Measurements from ENCODE around the gene TARBP2.

Gene TARBP2

GRCh38 chr12:53500142-53500775, 824 bp upstream of the TARBP2 start (continued):
- TF ChIP-seq ZNF354C (tag by site-specific recombination; IDR thresholded peaks at IDR 0.05; ENCODE audit: borderline replicate concordance, low read depth) (no peak), ZNF791 (tag by site-specific recombination; IDR thresholded peaks at IDR 0.05) (no peak), SP2 (tag by site-specific recombination; IDR thresholded peaks at IDR 0.05) (no peak), KLF9 (tag by site-specific recombination; IDR thresholded peaks at IDR 0.05; ENCODE audit: low read depth) (0 out of 2 replicates have a peak, but pooled peaks have one; percentile 3), ZBTB7A (tag by site-specific recombination; IDR thresholded peaks at IDR 0.05; ENCODE audit: low read depth) (peak; percentile 51; the same call in 1 of the 2 replicates), SCRT2 (tag by site-specific recombination; IDR thresholded peaks at IDR 0.05) (0 out of 2 replicates have a peak, but pooled peaks have one; percentile 14), ZNF768 (tag by site-specific recombination; IDR thresholded peaks at IDR 0.05) (no peak), ZNF10 (tag by site-specific recombination; IDR thresholded peaks at IDR 0.05) (peak; percentile 94), ZNF394 (tag by site-specific recombination; IDR thresholded peaks at IDR 0.05; ENCODE audit: borderline replicate concordance) (no peak)

- Histone ChIP-seq H3K4me3 (ENCODE audit: low read depth, low read length) (peak overlapping the region; percentile 67), H3K27ac (ENCODE audit: extremely low read depth, low read depth, low read length) (peak overlapping the region; percentile 94), H3K4me1 (ENCODE audit: control insufficient read depth, insufficient read depth, low read length) (peaks cover 11% of the 10 kb centered on the region), H3K9me3 (ENCODE audit: control insufficient read depth, insufficient read depth, low read depth, low read length) (no peaks in the 10 kb centered on the region), H3K36me3 (ENCODE audit: control insufficient read depth in 2 of 2, insufficient read depth in 1 of 2, low read length in 2 of 2) (peaks cover 0 to 39% of the 10 kb centered on the region in 2 experiments; a peak in 1 of 3 replicates)
- POLR2A ChIA-PET, result interaction anchor here (0.6 to 4.6 kb wide), 30 partner anchors 8 to 422 kb away, joined by 3 to 39 read pairs (median 5); partner anchors contain the start of genes AAAS, ATP5MC2, CSAD and PFDN5
- CTCF ChIA-PET, result interaction anchor here (0.5 to 1.8 kb wide), 4 partner anchors 150 to 1437 kb away, joined by 3 to 11 read pairs (median 5); no protein-coding TSS in a partner anchor
- TF ChIP-seq ZSCAN23 (tag by site-specific recombination; IDR thresholded peaks at IDR 0.05), result no peak
- no peak for TF ChIP-seq ZNF76 (tag by site-specific recombination; IDR thresholded peaks at IDR 0.05; ENCODE audit: borderline replicate concordance, low read depth)
- TF ChIP-seq, protein P1, sequence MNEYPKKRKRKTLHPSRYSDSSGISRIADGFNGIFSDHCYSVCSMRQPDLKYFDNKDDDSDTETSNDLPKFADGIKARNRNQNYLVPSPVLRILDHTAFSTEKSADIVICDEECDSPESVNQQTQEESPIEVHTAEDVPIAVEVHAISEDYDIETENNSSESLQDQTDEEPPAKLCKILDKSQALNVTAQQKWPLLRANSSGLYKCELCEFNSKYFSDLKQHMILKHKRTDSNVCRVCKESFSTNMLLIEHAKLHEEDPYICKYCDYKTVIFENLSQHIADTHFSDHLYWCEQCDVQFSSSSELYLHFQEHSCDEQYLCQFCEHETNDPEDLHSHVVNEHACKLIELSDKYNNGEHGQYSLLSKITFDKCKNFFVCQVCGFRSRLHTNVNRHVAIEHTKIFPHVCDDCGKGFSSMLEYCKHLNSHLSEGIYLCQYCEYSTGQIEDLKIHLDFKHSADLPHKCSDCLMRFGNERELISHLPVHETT (tag by site-specific recombination; IDR thresholded peaks at IDR 0.05), result no peak
- no peak for TF ChIP-seq ZFP69B (tag by site-specific recombination; IDR thresholded peaks at IDR 0.05)
- no peak; the same call in 1 of the 2 replicates for TF ChIP-seq ZFP37 (tag by site-specific recombination; IDR thresholded peaks at IDR 0.05)
- TF ChIP-seq, protein P2, sequence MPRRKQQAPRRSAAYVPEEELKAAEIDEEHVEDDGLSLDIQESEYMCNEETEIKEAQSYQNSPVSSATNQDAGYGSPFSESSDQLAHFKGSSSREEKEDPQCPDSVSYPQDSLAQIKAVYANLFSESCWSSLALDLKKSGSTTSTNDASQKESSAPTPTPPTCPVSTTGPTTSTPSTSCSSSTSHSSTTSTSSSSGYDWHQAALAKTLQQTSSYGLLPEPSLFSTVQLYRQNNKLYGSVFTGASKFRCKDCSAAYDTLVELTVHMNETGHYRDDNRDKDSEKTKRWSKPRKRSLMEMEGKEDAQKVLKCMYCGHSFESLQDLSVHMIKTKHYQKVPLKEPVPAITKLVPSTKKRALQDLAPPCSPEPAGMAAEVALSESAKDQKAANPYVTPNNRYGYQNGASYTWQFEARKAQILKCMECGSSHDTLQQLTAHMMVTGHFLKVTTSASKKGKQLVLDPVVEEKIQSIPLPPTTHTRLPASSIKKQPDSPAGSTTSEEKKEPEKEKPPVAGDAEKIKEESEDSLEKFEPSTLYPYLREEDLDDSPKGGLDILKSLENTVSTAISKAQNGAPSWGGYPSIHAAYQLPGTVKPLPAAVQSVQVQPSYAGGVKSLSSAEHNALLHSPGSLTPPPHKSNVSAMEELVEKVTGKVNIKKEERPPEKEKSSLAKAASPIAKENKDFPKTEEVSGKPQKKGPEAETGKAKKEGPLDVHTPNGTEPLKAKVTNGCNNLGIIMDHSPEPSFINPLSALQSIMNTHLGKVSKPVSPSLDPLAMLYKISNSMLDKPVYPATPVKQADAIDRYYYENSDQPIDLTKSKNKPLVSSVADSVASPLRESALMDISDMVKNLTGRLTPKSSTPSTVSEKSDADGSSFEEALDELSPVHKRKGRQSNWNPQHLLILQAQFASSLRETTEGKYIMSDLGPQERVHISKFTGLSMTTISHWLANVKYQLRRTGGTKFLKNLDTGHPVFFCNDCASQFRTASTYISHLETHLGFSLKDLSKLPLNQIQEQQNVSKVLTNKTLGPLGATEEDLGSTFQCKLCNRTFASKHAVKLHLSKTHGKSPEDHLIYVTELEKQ (tag by site-specific recombination; IDR thresholded peaks at IDR 0.05; ENCODE audit: borderline replicate concordance), result no peak
- TF ChIP-seq ZBTB1 (tag by site-specific recombination; IDR thresholded peaks at IDR 0.05), result no peak
- no peak for TF ChIP-seq ZNF701 (tag by site-specific recombination; IDR thresholded peaks at IDR 0.05)
- TF ChIP-seq, protein P3, sequence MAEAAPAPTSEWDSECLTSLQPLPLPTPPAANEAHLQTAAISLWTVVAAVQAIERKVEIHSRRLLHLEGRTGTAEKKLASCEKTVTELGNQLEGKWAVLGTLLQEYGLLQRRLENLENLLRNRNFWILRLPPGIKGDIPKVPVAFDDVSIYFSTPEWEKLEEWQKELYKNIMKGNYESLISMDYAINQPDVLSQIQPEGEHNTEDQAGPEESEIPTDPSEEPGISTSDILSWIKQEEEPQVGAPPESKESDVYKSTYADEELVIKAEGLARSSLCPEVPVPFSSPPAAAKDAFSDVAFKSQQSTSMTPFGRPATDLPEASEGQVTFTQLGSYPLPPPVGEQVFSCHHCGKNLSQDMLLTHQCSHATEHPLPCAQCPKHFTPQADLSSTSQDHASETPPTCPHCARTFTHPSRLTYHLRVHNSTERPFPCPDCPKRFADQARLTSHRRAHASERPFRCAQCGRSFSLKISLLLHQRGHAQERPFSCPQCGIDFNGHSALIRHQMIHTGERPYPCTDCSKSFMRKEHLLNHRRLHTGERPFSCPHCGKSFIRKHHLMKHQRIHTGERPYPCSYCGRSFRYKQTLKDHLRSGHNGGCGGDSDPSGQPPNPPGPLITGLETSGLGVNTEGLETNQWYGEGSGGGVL (tag by site-specific recombination; IDR thresholded peaks at IDR 0.05), result peak; percentile 52
- no peak for TF ChIP-seq ZFP41 (tag by site-specific recombination; IDR thresholded peaks at IDR 0.05; ENCODE audit: borderline replicate concordance)
- TF ChIP-seq ZIC2 (tag by site-specific recombination; IDR thresholded peaks at IDR 0.05), result no peak
- no peak for TF ChIP-seq ZNF433 (tag by site-specific recombination; IDR thresholded peaks at IDR 0.05; ENCODE audit: low read depth)
- no peak for TF ChIP-seq ZNF777 (tag by site-specific recombination; IDR thresholded peaks at IDR 0.05; ENCODE audit: borderline replicate concordance)
- TF ChIP-seq MZF1 (tag by site-specific recombination; IDR thresholded peaks at IDR 0.05; ENCODE audit: borderline replicate concordance), result no peak
- TF ChIP-seq ZNF146 (tag by site-specific recombination; IDR thresholded peaks at IDR 0.05), result no peak
- no peak for TF ChIP-seq YY1 (tag by site-specific recombination; IDR thresholded peaks at IDR 0.05)
- TF ChIP-seq ZNF692 (tag by site-specific recombination; IDR thresholded peaks at IDR 0.05), result peak; percentile 81; the same call in 1 of the 2 replicates
- no peak for TF ChIP-seq ZNF404 (tag by site-specific recombination; IDR thresholded peaks at IDR 0.05)
- TF ChIP-seq ZXDB (tag by site-specific recombination; IDR thresholded peaks at IDR 0.05), result no peak
These were observed 615 bp downstream of the TARBP2 start for GRCh38 chr12:53501615-53502181.

Data from HEK293 (cell line).